A549 treated with RU486 at 1 μM for 4 hours (cell line): ENCODE data around the gene TPK1. TPM values are rescaled to one million over a fixed set of nuclear protein-coding genes. Genes with fewer than 3 reads are reported as not detected.

Experiments
- total RNA-seq: library from RNA; stranded (reverse); fragments of 200-300 nt; extraction: Qiagen RNA extraction; gene quantifications from 5 replicates; pipeline ENCODE4 v1.2.3, GENCODE V29; 2022; ENCODE audit warnings: low read depth

TPK1 gene
- total RNA-seq = 1.4 to 3.2 TPM (median 2.1 TPM) in 5 replicates

GRCh38 chr7:144835652-144836544 lies at the start of gene TPK1:
TSS of gene TPK1 (minus strand) at chr7:144836053. CDS start at chr7:144835602, 451 bp downstream.

GRCh38 chr7:144403649-144404061 lies 432.2 kb downstream of the TPK1 start, which contains the start of gene NOBOX:
TSS of gene NOBOX (minus strand) at chr7:144403693.

